GM12878 (cell line): ENCODE results near the gene NSUN7.

Experiments used
- CHD2 ChIP-seq: IDR thresholded peaks from 2 replicates; pipeline ENCODE4 v1.6.1; 2011; ENCODE audit warnings: low read depth, low read length, improper control_type of control experiment, borderline replicate concordance
- HDAC6 ChIP-seq: fragments of 200-600 bp; sonication (generic); IDR thresholded peaks from one replicate; pipeline ENCODE4 v1.8.0; 2017; ENCODE audit warnings: antibody characterized with exemption; ENCODE audit not compliant: unreplicated experiment
- TF ChIP-seq, protein P1 (sequence below), 3 experiments: IDR thresholded peaks in 2 of 3; conservative IDR thresholded peaks in 1 of 3; 2 replicates each; pipeline ENCODE4 v1.5.1; 2011; ENCODE audit warnings: low read depth in 3 of 3, low read length in 3 of 3, mild to moderate bottlenecking in 3 of 3, control low read depth in 2 of 3, moderate library complexity in 2 of 3, inconsistent platforms in 1 of 3, mixed read lengths in 1 of 3; ENCODE audit not compliant: control insufficient read depth in 2 of 3, insufficient read depth in 1 of 3; ENCODE audit errors: extremely low read depth in 1 of 3
- TF ChIP-seq, protein P2 (sequence below): fragments of 450-650 bp; formaldehyde crosslinking; IDR thresholded peaks from 2 replicates; pipeline ENCODE4 v1.4.0; 2020; ENCODE audit warnings: mild to moderate bottlenecking, moderate library complexity

GRCh38 chr4:40731792-40732245 is 17.9 kb upstream of the NSUN7 start:
- TF ChIP-seq, protein P1, sequence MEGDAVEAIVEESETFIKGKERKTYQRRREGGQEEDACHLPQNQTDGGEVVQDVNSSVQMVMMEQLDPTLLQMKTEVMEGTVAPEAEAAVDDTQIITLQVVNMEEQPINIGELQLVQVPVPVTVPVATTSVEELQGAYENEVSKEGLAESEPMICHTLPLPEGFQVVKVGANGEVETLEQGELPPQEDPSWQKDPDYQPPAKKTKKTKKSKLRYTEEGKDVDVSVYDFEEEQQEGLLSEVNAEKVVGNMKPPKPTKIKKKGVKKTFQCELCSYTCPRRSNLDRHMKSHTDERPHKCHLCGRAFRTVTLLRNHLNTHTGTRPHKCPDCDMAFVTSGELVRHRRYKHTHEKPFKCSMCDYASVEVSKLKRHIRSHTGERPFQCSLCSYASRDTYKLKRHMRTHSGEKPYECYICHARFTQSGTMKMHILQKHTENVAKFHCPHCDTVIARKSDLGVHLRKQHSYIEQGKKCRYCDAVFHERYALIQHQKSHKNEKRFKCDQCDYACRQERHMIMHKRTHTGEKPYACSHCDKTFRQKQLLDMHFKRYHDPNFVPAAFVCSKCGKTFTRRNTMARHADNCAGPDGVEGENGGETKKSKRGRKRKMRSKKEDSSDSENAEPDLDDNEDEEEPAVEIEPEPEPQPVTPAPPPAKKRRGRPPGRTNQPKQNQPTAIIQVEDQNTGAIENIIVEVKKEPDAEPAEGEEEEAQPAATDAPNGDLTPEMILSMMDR (IDR thresholded peaks at IDR 0.05 in 2 of 3, conservative IDR thresholded peaks at IDR 0.05 in 1 of 3; ENCODE audit: control insufficient read depth in 2 of 3, extremely low read depth in 1 of 3, insufficient read depth in 1 of 3, low read depth in 3 of 3, low read length in 3 of 3), result no peak
- TF ChIP-seq HDAC6 (no peak), CHD2 (no peak)
- TF ChIP-seq, protein P2, sequence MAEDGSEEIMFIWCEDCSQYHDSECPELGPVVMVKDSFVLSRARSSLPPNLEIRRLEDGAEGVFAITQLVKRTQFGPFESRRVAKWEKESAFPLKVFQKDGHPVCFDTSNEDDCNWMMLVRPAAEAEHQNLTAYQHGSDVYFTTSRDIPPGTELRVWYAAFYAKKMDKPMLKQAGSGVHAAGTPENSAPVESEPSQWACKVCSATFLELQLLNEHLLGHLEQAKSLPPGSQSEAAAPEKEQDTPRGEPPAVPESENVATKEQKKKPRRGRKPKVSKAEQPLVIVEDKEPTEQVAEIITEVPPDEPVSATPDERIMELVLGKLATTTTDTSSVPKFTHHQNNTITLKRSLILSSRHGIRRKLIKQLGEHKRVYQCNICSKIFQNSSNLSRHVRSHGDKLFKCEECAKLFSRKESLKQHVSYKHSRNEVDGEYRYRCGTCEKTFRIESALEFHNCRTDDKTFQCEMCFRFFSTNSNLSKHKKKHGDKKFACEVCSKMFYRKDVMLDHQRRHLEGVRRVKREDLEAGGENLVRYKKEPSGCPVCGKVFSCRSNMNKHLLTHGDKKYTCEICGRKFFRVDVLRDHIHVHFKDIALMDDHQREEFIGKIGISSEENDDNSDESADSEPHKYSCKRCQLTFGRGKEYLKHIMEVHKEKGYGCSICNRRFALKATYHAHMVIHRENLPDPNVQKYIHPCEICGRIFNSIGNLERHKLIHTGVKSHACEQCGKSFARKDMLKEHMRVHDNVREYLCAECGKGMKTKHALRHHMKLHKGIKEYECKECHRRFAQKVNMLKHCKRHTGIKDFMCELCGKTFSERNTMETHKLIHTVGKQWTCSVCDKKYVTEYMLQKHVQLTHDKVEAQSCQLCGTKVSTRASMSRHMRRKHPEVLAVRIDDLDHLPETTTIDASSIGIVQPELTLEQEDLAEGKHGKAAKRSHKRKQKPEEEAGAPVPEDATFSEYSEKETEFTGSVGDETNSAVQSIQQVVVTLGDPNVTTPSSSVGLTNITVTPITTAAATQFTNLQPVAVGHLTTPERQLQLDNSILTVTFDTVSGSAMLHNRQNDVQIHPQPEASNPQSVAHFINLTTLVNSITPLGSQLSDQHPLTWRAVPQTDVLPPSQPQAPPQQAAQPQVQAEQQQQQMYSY (CRISPR knock-in tag), result no peak
